GM23338 (cell line): Measurements from ENCODE around the gene VPS4A. TPM values are rescaled to one million over a fixed set of nuclear protein-coding genes. Genes with fewer than 3 reads are reported as not detected.

Experiments
- ATAC-seq: fragments of 200-7000 bp; cut with Tn5 transposase; 3 replicates; pipeline ENCODE4 v1.9.1; 2020
- DNase-seq: peaks from one replicate; pipeline ENCODE4 v3.0.0-alpha.2; 2015; ENCODE audit warnings: low spot score
- H2AFZ ChIP-seq: fragments of 200-600 bp; sonication (generic); 2 replicates; pipeline ENCODE4 v1.8.0; 2016; ENCODE audit warnings: antibody characterized with exemption, mild to moderate bottlenecking, moderate library complexity
- H3F3A ChIP-seq: fragments of 200-600 bp; sonication (generic); replicated peaks from 2 replicates; pipeline ENCODE4 v1.8.0; 2017; ENCODE audit warnings: antibody characterized with exemption, mixed run types, low read depth
- H3K27ac ChIP-seq: fragments of 200-600 bp; sonication (generic); 2 replicates; pipeline ENCODE4 v1.6.1; 2016; ENCODE audit warnings: low read depth
- H3K27me3 ChIP-seq: fragments of 200-600 bp; sonication (generic); 2 replicates; pipeline ENCODE4 v1.8.0; 2016; ENCODE audit warnings: mild to moderate bottlenecking, mixed run types, moderate library complexity; ENCODE audit not compliant: insufficient read depth
- H3K36me3 ChIP-seq: fragments of 200-600 bp; sonication (generic); 2 replicates; pipeline ENCODE4 v1.8.0; 2016; ENCODE audit warnings: mild to moderate bottlenecking; ENCODE audit not compliant: insufficient read depth
- H3K4me1 ChIP-seq: fragments of 200-600 bp; sonication (generic); 2 replicates; pipeline ENCODE4 v1.8.0; 2016; ENCODE audit warnings: mild to moderate bottlenecking, moderate library complexity; ENCODE audit not compliant: insufficient read depth
- H3K4me2 ChIP-seq: fragments of 200-600 bp; sonication (generic); 2 replicates; pipeline ENCODE4 v1.7.1; 2017; ENCODE audit warnings: mixed run types
- H3K4me3 ChIP-seq: fragments of 200-600 bp; sonication (generic); 2 replicates; pipeline ENCODE4 v1.6.1; 2016; ENCODE audit warnings: mixed run types
- H3K79me2 ChIP-seq: fragments of 200-600 bp; sonication (generic); replicated peaks from 2 replicates; pipeline ENCODE4 v1.8.0; 2017; ENCODE audit warnings: mild to moderate bottlenecking; ENCODE audit not compliant: insufficient read depth
- H3K9me2 ChIP-seq: fragments of 200-600 bp; sonication (generic); 2 replicates; pipeline ENCODE4 v1.8.0; 2017; ENCODE audit not compliant: insufficient read depth
- H4K20me1 ChIP-seq: fragments of 200-600 bp; sonication (generic); replicated peaks from 2 replicates; pipeline ENCODE4 v1.8.0; 2017; ENCODE audit warnings: mild to moderate bottlenecking; ENCODE audit not compliant: insufficient read depth
- H3K27ac Mint-ChIP-seq: 2 replicates; pipeline ENCODE4 v1.8.0; 2020; ENCODE audit warnings: inconsistent platforms, mild to moderate bottlenecking, moderate library complexity, mixed read lengths
- H3K27me3 Mint-ChIP-seq: 3 replicates; pipeline ENCODE4 v1.8.0; 2022; ENCODE audit warnings: low read depth, mild to moderate bottlenecking, moderate library complexity, mixed read lengths, inconsistent platforms; ENCODE audit not compliant: insufficient read depth, poor library complexity
- H3K36me3 Mint-ChIP-seq: 3 replicates; pipeline ENCODE4 v1.8.0; 2021; ENCODE audit warnings: low read depth, mild to moderate bottlenecking, inconsistent platforms, moderate library complexity, mixed read lengths
- H3K4me1 Mint-ChIP-seq: 3 replicates; pipeline ENCODE4 v1.8.0; 2020; ENCODE audit warnings: mild to moderate bottlenecking, inconsistent platforms, mixed read lengths
- H3K4me3 Mint-ChIP-seq: 3 replicates; pipeline ENCODE4 v1.8.0; 2021; ENCODE audit warnings: moderate library complexity, mild to moderate bottlenecking, inconsistent platforms, mixed read lengths
- H3K9me3 Mint-ChIP-seq: 3 replicates; pipeline ENCODE4 v1.8.0; 2020; ENCODE audit warnings: moderate library complexity, mild to moderate bottlenecking, inconsistent platforms, mixed read lengths
- POLR2AphosphoS5 ChIP-seq: IDR thresholded peaks from 2 replicates; pipeline ENCODE4 v1.6.1; 2016; ENCODE audit warnings: antibody characterized with exemption, low read depth
- ZNF114 ChIP-seq: fragments of 250-450 bp; sonication (Bioruptor Pico); IDR thresholded peaks from 2 replicates; pipeline ENCODE4 v1.5.0; 2020; ENCODE audit warnings: mild to moderate bottlenecking, moderate library complexity
- ZNF331 ChIP-seq: fragments of 250-450 bp; sonication (Bioruptor Pico); IDR thresholded peaks from 2 replicates; pipeline ENCODE4 v1.5.0; 2020; ENCODE audit warnings: low read depth, mild to moderate bottlenecking, moderate library complexity
- polyA plus RNA-seq: library from polyadenylated mRNA; unstranded; fragments of >200 nt; fragmentation: Nextera tagmentation; extraction: Ambion mirVana; gene quantifications from 2 replicates; pipeline ENCODE4 v1.2.1, GENCODE V29; 2016
- total RNA-seq: library from RNA; depleted of rRNA; stranded (reverse); fragments of >200 nt; shearing (Covaris generic); gene quantifications from 2 replicates; pipeline ENCODE4 v1.2.3, GENCODE V29; 2014
- TF ChIP-seq, protein P1 (sequence below): IDR thresholded peaks from one replicate; pipeline ENCODE4 v1.6.1; 2018; ENCODE audit warnings: antibody characterized with exemption; ENCODE audit not compliant: unreplicated experiment
- TF ChIP-seq, protein P2 (sequence below): IDR thresholded peaks from 2 replicates; pipeline ENCODE4 v1.6.1; 2016; ENCODE audit warnings: antibody characterized with exemption

Gene VPS4A
- total and polyA plus RNA-seq, 2 experiments from 2014 or later, result 29.1 to 32.7 TPM

DNA sequence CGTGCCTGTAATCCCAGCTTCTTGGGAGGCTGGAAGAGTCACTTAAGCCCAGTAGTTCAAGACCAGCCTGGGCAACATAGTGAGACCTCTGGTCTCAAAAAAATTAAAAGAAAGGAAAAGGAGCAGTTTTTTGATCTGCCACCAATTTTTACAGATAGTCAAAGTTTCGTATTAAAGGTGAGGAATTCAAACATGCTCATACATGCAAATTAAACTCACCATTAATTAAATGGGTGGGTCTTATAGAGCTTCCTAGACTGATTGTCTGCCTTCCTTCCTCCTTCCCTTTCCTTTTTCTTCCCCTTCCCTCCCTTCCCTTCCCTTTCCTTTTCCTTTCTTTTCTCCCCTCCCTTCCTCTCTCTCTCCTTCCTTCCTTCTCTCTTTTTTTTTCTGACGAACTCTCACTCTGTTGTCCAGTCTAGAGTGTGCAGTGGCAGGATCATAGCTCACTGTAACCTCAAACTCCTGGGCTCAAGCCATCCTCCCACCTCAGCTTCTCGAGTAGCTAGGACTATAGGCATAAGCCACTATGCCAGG is 36.4 kb upstream of the VPS4A start:
- Mint-ChIP-seq H3K9me3 (no peaks in the 10 kb centered on the region), H3K27me3 (no peaks in the 10 kb centered on the region), H3K4me1 (no peaks in the 10 kb centered on the region), H3K36me3 (peaks cover 4% of the 10 kb centered on the region; the same call in 1 of the 3 replicates), H3K4me3 (no peak overlapping the region), H3K27ac (no peak overlapping the region)
- no peaks in the 10 kb centered on the region for H4K20me1 ChIP-seq
- H3K27ac ChIP-seq, result peak overlapping the region; percentile 51; the same call in 1 of the 2 replicates
- H3K9me2 ChIP-seq, result no peaks in the 10 kb centered on the region
- ATAC-seq (no peak), DNase-seq (no peak)
- no peak overlapping the region for H3K4me3 ChIP-seq
- no peaks in the 10 kb centered on the region; the same call in 1 of the 2 replicates for H3K79me2 ChIP-seq
- H3K27me3 ChIP-seq, result no peaks in the 10 kb centered on the region
- H3F3A ChIP-seq, result no peaks in the 10 kb centered on the region; the same call in 1 of the 2 replicates
- no peak overlapping the region for H2AFZ ChIP-seq
- no peaks in the 10 kb centered on the region for H3K36me3 ChIP-seq
- TF ChIP-seq, protein P1, sequence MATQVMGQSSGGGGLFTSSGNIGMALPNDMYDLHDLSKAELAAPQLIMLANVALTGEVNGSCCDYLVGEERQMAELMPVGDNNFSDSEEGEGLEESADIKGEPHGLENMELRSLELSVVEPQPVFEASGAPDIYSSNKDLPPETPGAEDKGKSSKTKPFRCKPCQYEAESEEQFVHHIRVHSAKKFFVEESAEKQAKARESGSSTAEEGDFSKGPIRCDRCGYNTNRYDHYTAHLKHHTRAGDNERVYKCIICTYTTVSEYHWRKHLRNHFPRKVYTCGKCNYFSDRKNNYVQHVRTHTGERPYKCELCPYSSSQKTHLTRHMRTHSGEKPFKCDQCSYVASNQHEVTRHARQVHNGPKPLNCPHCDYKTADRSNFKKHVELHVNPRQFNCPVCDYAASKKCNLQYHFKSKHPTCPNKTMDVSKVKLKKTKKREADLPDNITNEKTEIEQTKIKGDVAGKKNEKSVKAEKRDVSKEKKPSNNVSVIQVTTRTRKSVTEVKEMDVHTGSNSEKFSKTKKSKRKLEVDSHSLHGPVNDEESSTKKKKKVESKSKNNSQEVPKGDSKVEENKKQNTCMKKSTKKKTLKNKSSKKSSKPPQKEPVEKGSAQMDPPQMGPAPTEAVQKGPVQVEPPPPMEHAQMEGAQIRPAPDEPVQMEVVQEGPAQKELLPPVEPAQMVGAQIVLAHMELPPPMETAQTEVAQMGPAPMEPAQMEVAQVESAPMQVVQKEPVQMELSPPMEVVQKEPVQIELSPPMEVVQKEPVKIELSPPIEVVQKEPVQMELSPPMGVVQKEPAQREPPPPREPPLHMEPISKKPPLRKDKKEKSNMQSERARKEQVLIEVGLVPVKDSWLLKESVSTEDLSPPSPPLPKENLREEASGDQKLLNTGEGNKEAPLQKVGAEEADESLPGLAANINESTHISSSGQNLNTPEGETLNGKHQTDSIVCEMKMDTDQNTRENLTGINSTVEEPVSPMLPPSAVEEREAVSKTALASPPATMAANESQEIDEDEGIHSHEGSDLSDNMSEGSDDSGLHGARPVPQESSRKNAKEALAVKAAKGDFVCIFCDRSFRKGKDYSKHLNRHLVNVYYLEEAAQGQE, result no peak
- TF ChIP-seq ZNF331 (CRISPR knock-in tag), result no peak
- H3K4me1 ChIP-seq, result no peaks in the 10 kb centered on the region
- H3K4me2 ChIP-seq, result no peak overlapping the region

DNA sequence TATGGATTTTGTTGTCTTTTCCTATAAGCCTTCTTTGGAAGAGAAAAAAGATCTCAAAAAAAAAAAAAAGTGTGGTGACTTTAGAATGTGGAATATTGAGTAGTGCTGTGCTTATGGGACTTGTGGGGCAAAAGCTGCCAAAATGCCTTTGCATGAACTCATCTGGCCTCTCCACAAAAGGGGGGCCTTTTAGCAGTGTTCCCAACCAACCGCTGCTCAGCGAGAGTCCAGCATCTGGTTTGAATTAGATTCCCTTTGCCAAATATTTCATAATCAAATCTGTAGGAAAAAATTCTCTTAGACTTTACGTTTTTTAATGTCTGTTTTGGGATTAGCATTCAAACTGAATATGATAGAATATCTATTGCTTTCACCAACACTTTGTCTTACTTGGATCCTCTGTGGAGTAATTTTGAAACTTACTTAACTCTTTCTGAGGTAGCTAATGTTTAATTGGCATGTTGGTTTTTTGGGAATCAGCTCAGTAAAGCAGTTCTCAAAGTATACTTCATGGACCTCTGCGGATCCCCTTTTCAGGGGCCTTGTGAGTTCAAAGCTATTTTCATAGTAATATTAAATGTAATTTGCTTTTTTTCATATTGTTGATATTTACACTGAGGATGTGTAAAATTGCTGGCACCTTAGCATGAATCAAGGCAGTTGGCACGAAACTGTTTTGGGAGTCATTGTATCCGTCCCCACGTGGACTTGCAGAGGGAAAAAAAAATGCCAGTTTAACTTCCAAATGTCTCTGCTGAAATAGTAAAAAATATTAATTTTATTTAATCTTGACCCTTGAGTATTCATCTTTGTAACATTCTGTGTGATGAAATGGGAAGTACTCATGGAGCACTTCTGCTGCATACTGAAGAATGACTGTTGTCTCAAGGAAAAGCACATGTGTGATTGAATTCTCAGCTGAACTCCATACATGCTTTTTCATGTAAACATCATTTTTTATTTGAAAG is 34.7 kb upstream of the VPS4A start:
- TF ChIP-seq, protein P1, result no peak
- TF ChIP-seq, protein P2, sequence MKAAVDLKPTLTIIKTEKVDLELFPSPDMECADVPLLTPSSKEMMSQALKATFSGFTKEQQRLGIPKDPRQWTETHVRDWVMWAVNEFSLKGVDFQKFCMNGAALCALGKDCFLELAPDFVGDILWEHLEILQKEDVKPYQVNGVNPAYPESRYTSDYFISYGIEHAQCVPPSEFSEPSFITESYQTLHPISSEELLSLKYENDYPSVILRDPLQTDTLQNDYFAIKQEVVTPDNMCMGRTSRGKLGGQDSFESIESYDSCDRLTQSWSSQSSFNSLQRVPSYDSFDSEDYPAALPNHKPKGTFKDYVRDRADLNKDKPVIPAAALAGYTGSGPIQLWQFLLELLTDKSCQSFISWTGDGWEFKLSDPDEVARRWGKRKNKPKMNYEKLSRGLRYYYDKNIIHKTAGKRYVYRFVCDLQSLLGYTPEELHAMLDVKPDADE, result no peak
- TF ChIP-seq ZNF114 (CRISPR knock-in tag) (no peak), POLR2AphosphoS5 (no peak)
- ATAC-seq (no peak), DNase-seq (no peak)
- no peak overlapping the region for H3K4me3 ChIP-seq
- no peaks in the 10 kb centered on the region for H3K36me3 ChIP-seq
- H3K9me2 ChIP-seq, result no peaks in the 10 kb centered on the region
- H3F3A ChIP-seq, result no peaks in the 10 kb centered on the region; the same call in 1 of the 2 replicates
- no peaks in the 10 kb centered on the region for H3K27me3 ChIP-seq
- Mint-ChIP-seq H3K9me3 (no peaks in the 10 kb centered on the region), H3K27me3 (no peaks in the 10 kb centered on the region), H3K4me3 (no peak overlapping the region), H3K4me1 (no peaks in the 10 kb centered on the region), H3K27ac (no peak overlapping the region), H3K36me3 (peaks cover 7% of the 10 kb centered on the region; the same call in 1 of the 3 replicates)
- H3K4me1 ChIP-seq, result no peaks in the 10 kb centered on the region
- H3K79me2 ChIP-seq, result no peaks in the 10 kb centered on the region; the same call in 1 of the 2 replicates
- H2AFZ ChIP-seq, result no peak overlapping the region
- H3K4me2 ChIP-seq, result no peak overlapping the region
- no peaks in the 10 kb centered on the region for H4K20me1 ChIP-seq
- H3K27ac ChIP-seq, result 0 out of 2 replicates have a peak overlapping the region, but pooled peaks have one; percentile 39
